ENCODE data around the gene SPAG9.
"Not testable (repeated sequence)": the region's sequence is repeated elsewhere in the genome, so short reads cannot be mapped to it uniquely, and the experiment has no call there.

The SPAG9 gene

DNA sequence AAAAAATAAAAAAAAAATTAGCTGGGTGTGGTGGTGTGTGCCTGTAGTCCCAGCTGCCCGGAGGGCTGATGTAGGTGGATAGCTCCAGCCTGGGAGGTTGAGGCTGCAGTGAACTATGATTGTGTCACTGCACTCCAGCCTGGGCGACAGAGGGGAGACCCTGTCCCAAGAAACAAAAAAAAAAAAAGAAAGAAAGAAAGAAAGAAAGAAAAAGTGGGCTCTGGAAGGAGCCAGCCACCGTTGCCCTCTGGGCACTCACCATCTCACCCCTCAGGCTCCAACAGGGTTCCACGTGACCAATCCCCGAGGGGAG, 167.2 kb downstream of the SPAG9 start:
- no peak for DNase-seq

DNA sequence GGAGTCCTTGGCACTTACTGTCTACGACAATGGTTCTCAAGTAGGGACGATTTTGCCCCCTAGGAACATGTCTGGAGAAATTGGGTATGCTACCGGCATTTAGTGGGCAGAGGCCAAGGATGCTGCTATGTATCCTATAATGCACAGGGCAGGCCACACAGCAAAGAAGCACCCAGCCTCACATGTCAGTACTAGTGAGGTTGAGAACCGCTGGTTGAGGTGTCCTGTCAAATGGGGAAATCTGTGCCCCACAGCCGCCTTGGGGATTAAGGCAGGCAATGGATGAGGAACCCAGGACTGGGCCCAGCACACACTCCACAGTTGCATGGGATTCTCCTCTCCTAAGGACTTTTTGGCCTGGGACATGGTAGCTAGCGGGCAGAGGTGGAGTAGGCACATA, 167.8 kb downstream of the SPAG9 start:
- DNase-seq = no peak

GRCh38 chr17:50952013-50952412, 168.7 kb downstream of the SPAG9 start:
- no peak for DNase-seq

DNA sequence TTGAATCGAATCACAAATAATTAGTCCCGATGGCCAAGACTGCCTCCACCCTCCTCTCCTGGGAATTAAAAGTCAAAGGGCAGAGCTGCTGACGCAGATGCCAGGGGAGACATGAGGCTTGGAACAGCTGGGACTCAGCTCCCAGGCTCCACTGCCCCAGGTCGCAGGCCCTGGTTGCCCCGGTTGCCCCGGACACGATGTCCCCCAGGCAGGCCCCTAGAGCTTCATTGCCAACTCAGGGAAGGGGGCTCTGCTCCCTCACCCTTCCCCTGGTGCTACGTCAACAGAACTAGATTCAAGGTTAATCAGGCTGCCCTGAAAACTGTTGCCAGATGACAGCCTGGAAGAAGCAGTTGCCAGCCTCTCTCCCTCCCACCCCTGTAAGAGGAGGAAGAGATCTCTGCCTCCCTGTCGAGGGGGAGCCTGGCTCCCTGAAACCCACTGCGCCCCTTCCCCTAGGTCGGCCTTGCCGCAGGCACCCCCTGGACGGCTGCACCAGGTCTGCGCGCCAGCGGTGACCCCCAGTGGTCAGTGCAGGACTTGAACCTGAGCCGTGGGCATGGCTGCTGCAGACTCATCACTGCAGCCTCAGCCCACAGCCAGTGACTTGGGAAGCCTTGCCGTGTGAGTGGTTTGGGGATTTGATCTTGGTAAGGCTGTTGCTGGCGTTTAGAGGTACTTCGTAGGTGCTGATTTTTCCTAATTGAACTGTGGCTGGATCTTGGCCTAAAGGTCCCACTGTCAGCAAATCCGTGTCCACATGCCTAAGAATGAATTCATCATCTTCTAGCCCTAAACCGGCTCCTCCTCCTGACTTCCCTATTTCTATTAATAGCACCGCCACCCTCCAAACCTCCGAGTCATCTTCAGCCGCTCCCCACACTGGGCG, 170.4 kb downstream of the SPAG9 start:
- DNase-seq = peak; percentile 7 to 54 (median 36)

- DNase-seq = no peak
These were observed 171.3 kb downstream of the SPAG9 start for GRCh38 chr17:50949128-50949988.

GRCh38 chr17:50948711-50949110, 172.0 kb downstream of the SPAG9 start:
- no peak for DNase-seq

- no peak for DNase-seq
These were observed 172.7 kb downstream of the SPAG9 start for GRCh38 chr17:50947782-50948543.

DNA sequence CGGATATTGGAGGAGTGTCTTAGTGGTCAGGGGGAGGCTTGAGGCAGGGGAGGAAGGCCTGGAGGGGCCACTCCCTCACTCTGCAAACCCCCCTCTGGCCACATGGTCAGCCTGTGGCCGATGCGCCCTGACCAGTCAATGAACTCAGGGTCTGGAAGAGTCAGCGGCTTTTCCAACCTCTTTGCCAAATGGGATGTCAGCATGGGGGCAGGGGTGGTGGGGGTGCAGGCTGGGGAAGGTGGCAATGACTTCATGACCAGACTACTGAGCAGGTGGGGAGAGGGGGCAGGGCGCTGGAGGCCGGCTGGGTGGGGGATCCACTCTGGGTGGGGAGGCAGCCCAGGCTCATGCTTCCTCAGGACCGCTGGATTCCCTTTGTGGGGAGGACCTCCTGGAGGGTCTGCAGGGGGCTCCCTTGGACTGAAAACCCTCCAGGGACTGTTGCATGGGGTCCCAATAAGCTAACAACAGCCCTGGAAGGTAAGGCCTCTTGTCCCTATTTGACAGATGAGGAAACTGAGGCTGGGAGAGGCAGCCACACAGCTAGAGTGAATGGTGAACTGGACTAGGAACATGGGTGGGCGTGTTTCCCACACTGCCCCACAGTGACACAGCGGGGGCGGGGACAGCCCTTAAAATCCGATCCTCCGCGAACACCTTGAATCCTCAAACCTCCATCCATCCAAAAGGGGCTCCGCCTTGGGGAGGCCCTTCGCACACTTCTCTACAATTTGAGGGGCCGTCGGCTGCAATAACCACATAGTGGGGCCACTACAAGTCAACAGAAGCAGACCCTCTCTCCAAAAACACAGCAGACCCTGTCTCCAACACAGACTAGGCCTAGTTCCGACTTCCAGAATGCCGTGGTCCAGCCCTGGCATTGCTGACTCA, 173.5 kb downstream of the SPAG9 start:
- no peak for DNase-seq

DNA sequence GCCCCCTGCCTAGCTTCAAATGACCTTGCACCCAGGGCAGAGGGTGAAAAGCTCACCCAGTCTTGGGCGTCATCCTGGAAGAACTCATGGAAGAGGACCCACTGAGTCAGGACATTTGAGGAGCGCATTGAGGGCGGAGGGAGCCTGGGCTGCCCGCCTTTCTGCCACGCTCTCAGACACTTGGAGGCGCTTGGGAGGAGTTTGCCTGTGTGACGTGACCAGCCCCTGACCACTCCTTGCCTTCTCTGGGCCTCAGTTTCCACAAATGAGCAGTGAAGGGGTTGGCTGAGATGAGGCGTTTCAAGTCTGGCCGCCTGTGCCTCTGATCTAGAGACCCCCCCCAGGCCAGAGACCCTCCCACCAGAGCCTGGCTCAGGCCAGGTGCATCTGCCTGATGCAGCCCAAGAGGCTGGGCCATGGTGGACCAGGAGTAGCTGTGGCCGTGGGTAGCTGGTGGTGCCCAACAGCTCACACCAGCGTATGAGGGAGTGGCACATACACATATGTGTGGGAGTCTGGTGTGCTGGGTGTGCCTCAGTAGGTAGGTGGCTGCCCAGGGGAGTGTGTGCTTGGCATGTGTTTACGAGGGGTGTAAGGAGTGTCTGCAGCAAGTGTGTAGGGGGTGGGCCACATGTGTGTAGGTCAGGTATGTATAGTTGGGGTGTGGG, 174.3 kb downstream of the SPAG9 start:
- DNase-seq = no peak

GRCh38 chr17:50945779-50946222, 174.9 kb downstream of the SPAG9 start:
- DNase-seq = no peak

GRCh38 chr17:50944902-50945720, 175.6 kb downstream of the SPAG9 start:
- DNase-seq = no peak

DNA sequence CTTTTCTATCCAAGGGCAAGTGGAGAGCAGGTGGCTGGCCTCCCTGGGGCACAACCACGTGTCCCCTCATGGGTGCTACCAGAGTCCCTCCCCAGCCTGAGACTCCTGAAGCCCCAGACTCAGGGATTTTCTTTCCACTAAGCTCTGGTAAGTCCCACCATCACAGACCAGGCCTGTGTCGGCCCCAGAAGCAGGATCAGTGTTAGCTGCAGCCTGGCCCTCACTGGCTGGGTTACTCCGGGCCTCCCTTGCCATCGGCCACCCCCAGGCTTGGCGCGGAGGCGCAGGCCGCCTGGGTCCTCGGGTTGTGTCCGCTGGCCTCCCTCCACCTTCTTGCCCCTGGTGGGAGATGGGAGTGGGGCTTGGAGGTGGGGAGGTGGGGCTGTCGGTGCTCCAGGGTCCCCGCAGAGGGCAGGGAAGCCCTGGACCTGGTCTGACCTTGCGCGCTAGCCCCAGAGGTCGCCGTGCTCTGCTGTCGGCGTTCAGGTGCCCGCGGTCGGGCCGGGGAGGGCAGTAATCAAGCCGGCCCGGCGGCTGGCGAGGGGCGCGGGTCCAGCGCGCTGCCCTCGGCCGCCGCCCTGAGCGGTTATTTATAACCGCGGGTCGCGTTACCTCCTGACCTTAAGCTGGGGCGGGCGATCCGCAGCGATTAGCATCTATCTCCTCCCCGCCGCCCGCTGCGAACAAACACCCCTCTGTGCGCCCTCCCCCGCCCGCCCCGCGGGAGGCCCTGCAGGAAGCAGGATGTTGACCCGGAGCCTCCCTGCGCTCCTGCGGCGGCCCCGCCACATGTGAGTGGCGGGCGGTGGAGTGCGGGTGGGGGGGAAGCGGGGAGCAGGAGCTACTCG, 176.4 kb downstream of the SPAG9 start:
- peak; percentile 48 to 70 (median 58) for DNase-seq

GRCh38 chr17:50943575-50943933, 177.1 kb downstream of the SPAG9 start:
- DNase-seq = peak in 2 of 6 experiments; percentile 30 to 51

DNA sequence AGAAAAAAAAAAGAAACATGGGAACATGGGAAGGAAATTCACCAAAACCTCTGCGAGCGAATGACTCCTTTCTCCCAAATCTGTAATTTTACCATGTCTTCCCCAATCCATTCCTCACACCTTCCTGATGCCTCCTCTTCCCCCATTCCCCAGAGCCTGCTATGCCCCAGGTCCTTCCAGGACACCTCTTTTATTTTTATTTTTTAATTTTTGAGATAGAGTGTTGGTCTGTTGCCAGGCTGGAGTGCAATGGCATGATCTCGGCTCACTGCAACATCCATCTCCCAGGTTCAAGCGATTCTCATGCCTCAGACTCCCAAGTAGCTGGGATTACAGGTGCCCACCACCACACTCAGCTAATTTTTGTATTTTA, 179.0 kb downstream of the SPAG9 start:
- not testable (repeated sequence) for DNase-seq

GRCh38 chr17:50939795-50940684, 180.6 kb downstream of the SPAG9 start:
- DNase-seq = no peak

GRCh38 chr17:50939542-50939794, 181.2 kb downstream of the SPAG9 start:
- no peak for DNase-seq

GRCh38 chr17:50938821-50939541, 181.7 kb downstream of the SPAG9 start:
- no peak for DNase-seq

- DNase-seq = no peak
These were observed 184.7 kb downstream of the SPAG9 start for GRCh38 chr17:50935996-50936266.
